ENCODE measurements around the gene ELOVL1. TPM values are rescaled to one million over a fixed set of nuclear protein-coding genes. Genes with fewer than 3 reads are reported as not detected.
A peak's percentile ranks its signal among the peaks of the same experiment; 100 is the strongest.

ELOVL1 gene
- total RNA-seq, 2 donors from 2014 or later = 165 to 176 TPM

GRCh38 chr1:43368646-43369020 lies 822 bp upstream of the ELOVL1 start:
- no peak for DNase-seq
- intact Hi-C loops (cut with DNase I) = no loop called here
- Histone ChIP-seq H3K4me1 (peaks cover 13% of the 10 kb centered on the region), H3K36me3 (peaks cover 13% of the 10 kb centered on the region), H3K9me3 (no peaks in the 10 kb centered on the region), H3K4me3 (peak overlapping the region; percentile 53), H3K27me3 (no peaks in the 10 kb centered on the region), H3K27ac (peak overlapping the region; percentile 96), H3K9ac (ENCODE audit: low read depth in 2 of 2, low read length in 2 of 2) (peak overlapping the region; percentile 86 to 93)
- TF ChIP-seq, protein P1, sequence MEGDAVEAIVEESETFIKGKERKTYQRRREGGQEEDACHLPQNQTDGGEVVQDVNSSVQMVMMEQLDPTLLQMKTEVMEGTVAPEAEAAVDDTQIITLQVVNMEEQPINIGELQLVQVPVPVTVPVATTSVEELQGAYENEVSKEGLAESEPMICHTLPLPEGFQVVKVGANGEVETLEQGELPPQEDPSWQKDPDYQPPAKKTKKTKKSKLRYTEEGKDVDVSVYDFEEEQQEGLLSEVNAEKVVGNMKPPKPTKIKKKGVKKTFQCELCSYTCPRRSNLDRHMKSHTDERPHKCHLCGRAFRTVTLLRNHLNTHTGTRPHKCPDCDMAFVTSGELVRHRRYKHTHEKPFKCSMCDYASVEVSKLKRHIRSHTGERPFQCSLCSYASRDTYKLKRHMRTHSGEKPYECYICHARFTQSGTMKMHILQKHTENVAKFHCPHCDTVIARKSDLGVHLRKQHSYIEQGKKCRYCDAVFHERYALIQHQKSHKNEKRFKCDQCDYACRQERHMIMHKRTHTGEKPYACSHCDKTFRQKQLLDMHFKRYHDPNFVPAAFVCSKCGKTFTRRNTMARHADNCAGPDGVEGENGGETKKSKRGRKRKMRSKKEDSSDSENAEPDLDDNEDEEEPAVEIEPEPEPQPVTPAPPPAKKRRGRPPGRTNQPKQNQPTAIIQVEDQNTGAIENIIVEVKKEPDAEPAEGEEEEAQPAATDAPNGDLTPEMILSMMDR (IDR thresholded peaks at IDR 0.05) = no peak

- peaks cover 13% of the 10 kb centered on the region for H3K4me1 ChIP-seq
- TF ChIP-seq, protein P1 (IDR thresholded peaks at IDR 0.05) = no peak
- peak overlapping the region; percentile 93 to 97 for H3K9ac ChIP-seq (ENCODE audit: low read depth in 2 of 2, low read length in 2 of 2)
- peak overlapping the region; percentile 53 for H3K4me3 ChIP-seq
- peak overlapping the region; percentile 96 for H3K27ac ChIP-seq
- no peaks in the 10 kb centered on the region for H3K9me3 ChIP-seq
- peak; percentile 44 for DNase-seq
- intact Hi-C loops (cut with DNase I) = no loop called here
- H3K27me3 ChIP-seq = no peaks in the 10 kb centered on the region
- peaks cover 25% of the 10 kb centered on the region for H3K36me3 ChIP-seq
These were observed 546 bp downstream of the ELOVL1 start for GRCh38 chr1:43367026-43367903.

DNA sequence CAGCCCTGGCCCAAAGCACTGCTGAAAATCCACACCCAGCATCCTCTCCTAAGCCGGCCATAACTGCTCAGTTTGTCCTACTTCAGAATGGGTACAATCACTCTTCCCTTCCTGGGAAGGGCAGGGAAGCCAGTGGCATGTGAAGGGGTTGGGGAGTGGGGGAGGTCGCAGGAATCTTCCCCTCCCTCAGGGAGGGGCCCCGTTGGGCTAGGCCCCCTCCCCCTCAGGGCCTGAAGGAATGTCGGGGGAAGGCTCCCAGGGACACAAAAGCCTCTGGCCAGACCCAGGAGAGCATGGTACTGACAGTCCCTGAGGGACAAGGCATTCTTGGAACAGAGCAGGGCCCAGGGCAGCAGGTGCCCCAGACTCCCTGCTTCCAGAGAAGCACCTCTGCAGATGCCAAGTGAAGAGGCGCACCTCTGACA lies 1.2 kb downstream of the ELOVL1 start:
- no peaks in the 10 kb centered on the region for H3K27me3 ChIP-seq
- peak overlapping the region; percentile 53 for H3K4me3 ChIP-seq
- peak overlapping the region; percentile 96 for H3K27ac ChIP-seq
- H3K4me1 ChIP-seq = peaks cover 13% of the 10 kb centered on the region
- H3K9ac ChIP-seq (ENCODE audit: low read depth in 2 of 2, low read length in 2 of 2) = peak overlapping the region; percentile 93 to 97
- peaks cover 25% of the 10 kb centered on the region for H3K36me3 ChIP-seq
- no peak for DNase-seq
- TF ChIP-seq, protein P1 (IDR thresholded peaks at IDR 0.05) = no peak
- intact Hi-C loops (cut with DNase I) = no loop called here
- no peaks in the 10 kb centered on the region for H3K9me3 ChIP-seq

DNA sequence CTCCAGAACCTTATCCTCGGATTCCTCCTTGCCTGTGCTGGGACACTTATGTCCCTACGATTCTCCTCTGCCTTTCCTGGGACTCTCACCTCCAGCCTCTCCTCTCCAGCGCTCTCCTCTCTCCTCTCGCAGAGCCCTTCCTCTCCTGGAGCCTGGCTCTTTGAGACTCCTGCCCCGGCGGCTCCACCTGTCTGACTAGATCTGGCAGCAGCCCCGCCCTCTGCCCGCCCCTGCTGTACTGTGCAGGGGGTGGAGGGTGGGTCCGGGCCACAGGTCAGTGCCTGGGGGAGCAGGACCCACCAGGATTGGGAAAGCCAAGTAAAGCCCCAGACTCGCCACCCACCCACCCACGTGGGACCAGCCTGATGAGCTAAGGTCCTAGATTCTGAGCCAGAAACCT lies 1.6 kb downstream of the ELOVL1 start:
- Histone ChIP-seq H3K4me3 (peak overlapping the region; percentile 53), H3K9me3 (no peaks in the 10 kb centered on the region), H3K36me3 (peaks cover 25% of the 10 kb centered on the region), H3K9ac (ENCODE audit: low read depth in 2 of 2, low read length in 2 of 2) (peak overlapping the region; percentile 93 to 97), H3K27me3 (no peaks in the 10 kb centered on the region), H3K4me1 (peaks cover 13% of the 10 kb centered on the region), H3K27ac (peak overlapping the region; percentile 96)
- TF ChIP-seq, protein P1 (IDR thresholded peaks at IDR 0.05) = no peak
- peak; percentile 94 for DNase-seq
- intact Hi-C loops (cut with DNase I) = no loop called here

GRCh38 chr1:43365678-43366077 lies 2.1 kb downstream of the ELOVL1 start:
- Histone ChIP-seq H3K9me3 (no peaks in the 10 kb centered on the region), H3K4me1 (peaks cover 13% of the 10 kb centered on the region), H3K27ac (peak overlapping the region; percentile 96), H3K36me3 (peaks cover 25% of the 10 kb centered on the region), H3K27me3 (no peaks in the 10 kb centered on the region), H3K9ac (ENCODE audit: low read depth in 2 of 2, low read length in 2 of 2) (peak overlapping the region; percentile 47 to 97), H3K4me3 (peak overlapping the region; percentile 53)
- intact Hi-C loops (cut with DNase I) = no loop called here
- no peak for DNase-seq
- TF ChIP-seq, protein P1 (IDR thresholded peaks at IDR 0.05) = no peak
